HG03066 (cell line): Measurements from ENCODE around the gene HLCS.

Experiments
- ATAC-seq: cut with Tn5 transposase; IDR thresholded peaks from one replicate; pipeline ENCODE4 v1.9.1; 2021; ENCODE audit warnings: low read depth; ENCODE audit not compliant: unreplicated experiment

Gene HLCS

GRCh38 chr21:36987845-36988244 lies 21.4 kb upstream of the HLCS start:
- ATAC-seq = no peak

GRCh38 chr21:36985751-36986594 lies 19.5 kb upstream of the HLCS start:
- ATAC-seq = no peak

GRCh38 chr21:36981977-36982700 lies 15.7 kb upstream of the HLCS start:
- ATAC-seq = no peak

- no peak for ATAC-seq
Observed at GRCh38 chr21:36981049-36981391, 14.6 kb upstream of the HLCS start.

- no peak for ATAC-seq
Observed at GRCh38 chr21:36980280-36981048, 14.0 kb upstream of the HLCS start.

- ATAC-seq = peak; percentile 57
Observed at GRCh38 chr21:36976882-36977651, 10.6 kb upstream of the HLCS start.

- no peak for ATAC-seq
Observed at GRCh38 chr21:36976228-36976861, 9.9 kb upstream of the HLCS start.

- no peak for ATAC-seq
Observed at GRCh38 chr21:36974851-36975192, 8.4 kb upstream of the HLCS start.

- no peak for ATAC-seq
Observed at GRCh38 chr21:36973986-36974850, 7.7 kb upstream of the HLCS start.

GRCh38 chr21:36968976-36969375 lies 2.5 kb upstream of the HLCS start:
- no peak for ATAC-seq

- no peak for ATAC-seq
Observed at GRCh38 chr21:36968414-36968813, 1.9 kb upstream of the HLCS start.

- peak; percentile 40 for ATAC-seq
Observed at GRCh38 chr21:36966821-36967768, 626 bp upstream of the HLCS start.

GRCh38 chr21:36965720-36966065 lies 776 bp downstream of the HLCS start:
- ATAC-seq = no peak

- no peak for ATAC-seq
Observed at GRCh38 chr21:36964827-36965719, 1.4 kb downstream of the HLCS start.

GRCh38 chr21:36964398-36964797 lies 2.1 kb downstream of the HLCS start:
- no peak for ATAC-seq

GRCh38 chr21:36962098-36962780 lies 4.2 kb downstream of the HLCS start:
- no peak for ATAC-seq
